Head of caudate nucleus (tissue), 42 donors: ENCODE data around the gene DENND4B.
"Not testable (repeated sequence)": the region's sequence is repeated elsewhere in the genome, so short reads cannot be mapped to it uniquely, and the experiment has no call there.

Experiments used
- DNase-seq, 42 donors: peaks; one replicate each; pipeline versions ENCODE4 v3.0.0 to v3.0.0-alpha.2; 2020 to 2021; ENCODE audit warnings: mixed read lengths in 7 of 42
- intact Hi-C: fragments of 100-400 bp; cut with DNase I; formaldehyde crosslinking; loops from one replicate; pipeline ENCODE4 v1.15.0; 2022

DENND4B gene

GRCh38 chr1:153912349-153912748 lies 34.2 kb downstream of the DENND4B start:
- intact Hi-C loops = no loop called here
- no peak for DNase-seq

GRCh38 chr1:153910560-153910959 lies 36.0 kb downstream of the DENND4B start:
- peak in 1 of 42 donors; percentile 1 for DNase-seq
- intact Hi-C loops = not testable (repeated sequence)

GRCh38 chr1:153908071-153908470 lies 38.4 kb downstream of the DENND4B start:
- intact Hi-C loops = no loop called here
- peak in 1 of 42 donors; percentile 8 for DNase-seq

GRCh38 chr1:153907134-153907533 lies 39.4 kb downstream of the DENND4B start:
- DNase-seq = no peak

GRCh38 chr1:153906396-153906795 lies 40.1 kb downstream of the DENND4B start:
- DNase-seq = no peak
- intact Hi-C loops = no loop called here

More at GRCh38 chr1:153907134-153907533, 39.4 kb downstream of the DENND4B start:
- intact Hi-C loops = no loop called here

- DNase-seq, intact Hi-C loops: not testable (repeated sequence)
These were observed 40.6 kb downstream of the DENND4B start for GRCh38 chr1:153905908-153906307.

GRCh38 chr1:153903841-153904455 lies 42.6 kb downstream of the DENND4B start:
- peak in 2 of 42 donors; percentile 6 to 31 for DNase-seq

GRCh38 chr1:153899509-153899908 lies 47.0 kb downstream of the DENND4B start:
- DNase-seq = peak in 1 of 42 donors; percentile 2
- intact Hi-C loops = no loop called here

More at GRCh38 chr1:153903841-153904455, 42.6 kb downstream of the DENND4B start:
- intact Hi-C loops = no loop called here

GRCh38 chr1:153895866-153896265 lies 50.7 kb downstream of the DENND4B start:
- intact Hi-C loops = not testable (repeated sequence)
- DNase-seq = peak in 1 of 42 donors; percentile 3

- DNase-seq = peak in 2 of 42 donors; percentile 2 to 27
These were observed 55.5 kb downstream of the DENND4B start for GRCh38 chr1:153891042-153891441.

GRCh38 chr1:153888533-153888932 lies 58.0 kb downstream of the DENND4B start:
- no peak for DNase-seq
- intact Hi-C loops = no loop called here

More at GRCh38 chr1:153891042-153891441, 55.5 kb downstream of the DENND4B start:
- intact Hi-C loops = not testable (repeated sequence)

GRCh38 chr1:153886127-153886526 lies 60.4 kb downstream of the DENND4B start:
- intact Hi-C loops = no loop called here
- DNase-seq = no peak

- intact Hi-C loops = no loop called here
- no peak for DNase-seq
These were observed 63.3 kb downstream of the DENND4B start for GRCh38 chr1:153883223-153883622.

- intact Hi-C loops = no loop called here
- DNase-seq = no peak
These were observed 64.1 kb downstream of the DENND4B start for GRCh38 chr1:153882296-153882912.

- intact Hi-C loops = no loop called here
- DNase-seq = peak in 7 of 42 donors; percentile 5 to 47 (median 27)
These were observed 64.8 kb downstream of the DENND4B start for GRCh38 chr1:153881751-153882150.

GRCh38 chr1:153880962-153881361 lies 65.6 kb downstream of the DENND4B start:
- DNase-seq = peak; percentile 83 to 98 (median 92)
- intact Hi-C loops = no loop called here

GRCh38 chr1:153880024-153880423 lies 66.5 kb downstream of the DENND4B start:
- DNase-seq = peak in 2 of 42 donors; percentile 21 to 35
- intact Hi-C loops = no loop called here
